H1 (cell line): ENCODE results near the gene MCF2L2. TPM values are rescaled to one million over a fixed set of nuclear protein-coding genes. Genes with fewer than 3 reads are reported as not detected.

Source experiments
- CTCF ChIA-PET: fragments of 300-600 bp; sonication (Branson Sonifier 250); formaldehyde crosslinking; loops from one replicate; lab custom pipeline; 2021; ENCODE audit not compliant: partially characterized antibody; lab: Charles Lee
- POLR2A ChIA-PET: fragments of 300-600 bp; sonication (Branson Sonifier 250); formaldehyde crosslinking; loops from one replicate; lab custom pipeline; 2021; ENCODE audit warnings: inconsistent platforms; ENCODE audit not compliant: partially characterized antibody; lab: Charles Lee
- DNase-seq, 2 experiments: peaks; one replicate each; pipeline versions ENCODE4 v3.0.0 to v3.0.0-alpha.2; 2010 to 2022; ENCODE audit warnings: low spot score in 2 of 2, low read depth in 1 of 2, mixed read lengths in 1 of 2
- FAIRE-seq: peaks from 2 replicates; lab custom pipeline; 2011; peaks lifted over from hg19 to GRCh38; lab: Jason Lieb, UNC
- H2AFZ ChIP-seq: 2 replicates; pipeline ENCODE4 v1.8.1; 2012; ENCODE audit warnings: low read length, inconsistent platforms
- H2AK5ac ChIP-seq: 2 replicates; pipeline ENCODE4 v1.6.1; 2013; ENCODE audit warnings: low read depth, low read length
- H2BK120ac ChIP-seq: replicated peaks from 2 replicates; pipeline ENCODE3; 2013; ENCODE audit warnings: low read depth, low read length, inconsistent platforms
- H2BK12ac ChIP-seq: 2 replicates; pipeline ENCODE4 v1.6.1; 2013; ENCODE audit warnings: low read depth, low read length
- H2BK15ac ChIP-seq: 2 replicates; pipeline ENCODE4 v1.6.1; 2013; ENCODE audit warnings: low read length
- H2BK20ac ChIP-seq: 2 replicates; pipeline ENCODE4 v1.6.1; 2013; ENCODE audit warnings: low read length
- H2BK5ac ChIP-seq: 2 replicates; pipeline ENCODE4 v1.6.1; 2013; ENCODE audit warnings: low read depth, low read length
- H3K14ac ChIP-seq: 2 replicates; pipeline ENCODE4 v1.6.1; 2013; ENCODE audit warnings: inconsistent platforms; ENCODE audit not compliant: insufficient read length
- H3K18ac ChIP-seq: 2 replicates; pipeline ENCODE4 v1.6.1; 2013; ENCODE audit warnings: low read length; ENCODE audit errors: extremely low read depth
- H3K23ac ChIP-seq: 2 replicates; pipeline ENCODE4 v1.6.1; 2013; ENCODE audit warnings: inconsistent platforms; ENCODE audit not compliant: insufficient read length
- H3K23me2 ChIP-seq: 2 replicates; pipeline ENCODE4 v1.6.1; 2013; ENCODE audit warnings: low read depth, low read length
- H3K27ac ChIP-seq: 2 replicates; pipeline ENCODE4 v1.6.1; 2011; ENCODE audit warnings: low read depth, low read length, inconsistent platforms
- H3K27me3 ChIP-seq, 4 experiments: replicated peaks in 1 of 4; 1 replicate in 1 of 4; 2 replicates in 3 of 4; pipeline versions ENCODE4 v1.6.1 to v1.8.1; 2011 to 2013; ENCODE audit warnings: low read length in 3 of 4, mild to moderate bottlenecking in 3 of 4, inconsistent platforms in 2 of 4, mixed read lengths in 2 of 4, moderate library complexity in 1 of 4; ENCODE audit not compliant: control insufficient read depth in 3 of 4, insufficient read depth in 3 of 4; ENCODE audit errors: extremely low read depth in 1 of 4
- H3K36me3 ChIP-seq, 4 experiments: 2 replicates each; pipeline versions ENCODE4 v1.6.1 to v1.8.1; 2011 to 2013; ENCODE audit warnings: mild to moderate bottlenecking in 4 of 4, low read length in 3 of 4, moderate library complexity in 2 of 4, control low read depth in 1 of 4, inconsistent platforms in 1 of 4; ENCODE audit not compliant: insufficient read depth in 4 of 4, control insufficient read depth in 2 of 4
- H3K4ac ChIP-seq: replicated peaks from 2 replicates; pipeline ENCODE3; 2013; ENCODE audit warnings: low read length, low read depth, mixed read lengths, inconsistent platforms; ENCODE audit not compliant: insufficient read length
- H3K4me1 ChIP-seq, 4 experiments: replicated peaks in 1 of 4; 1 replicate in 1 of 4; 2 replicates in 3 of 4; pipeline versions ENCODE4 v1.6.1 to v1.8.1; 2011 to 2013; ENCODE audit warnings: low read length in 3 of 4, inconsistent platforms in 2 of 4, mixed read lengths in 1 of 4; ENCODE audit not compliant: insufficient read depth in 4 of 4, control insufficient read depth in 3 of 4
- H3K4me2 ChIP-seq, 2 experiments: 2 replicates each; pipeline versions ENCODE4 v1.6.1 to v1.8.1; 2011 to 2013; ENCODE audit warnings: low read depth in 2 of 2, low read length in 2 of 2, control low read depth in 1 of 2, inconsistent platforms in 1 of 2, mild to moderate bottlenecking in 1 of 2; ENCODE audit not compliant: insufficient read depth in 1 of 2
- H3K4me3 ChIP-seq, 4 experiments: fragments of 200-600, 300-600 bp in 1 of 4; sonication (generic), shearing (Covaris generic), sonication (Bioruptor Twin) in 1 of 4; 2 replicates each; pipeline versions ENCODE4 v1.5.1 to v1.8.1; 2011 to 2016; ENCODE audit warnings: low read length in 4 of 4, low read depth in 3 of 4, control low read depth in 2 of 4, inconsistent platforms in 2 of 4, mild to moderate bottlenecking in 2 of 4, mixed read lengths in 1 of 4, moderate library complexity in 1 of 4; ENCODE audit not compliant: insufficient read depth in 2 of 4; ENCODE audit errors: extremely low read depth in 1 of 4
- H3K56ac ChIP-seq: replicated peaks from 2 replicates; pipeline ENCODE3; 2013; ENCODE audit warnings: low read depth, mild to moderate bottlenecking, mixed read lengths, low read length, inconsistent platforms; ENCODE audit not compliant: insufficient read length
- H3K79me1 ChIP-seq: 2 replicates; pipeline ENCODE4 v1.6.1; 2013; ENCODE audit warnings: low read depth, low read length, control low read depth
- H3K79me2 ChIP-seq, 2 experiments: 2 replicates each; pipeline versions ENCODE4 v1.6.1 to v1.8.1; 2012 to 2013; ENCODE audit warnings: low read length in 2 of 2, mild to moderate bottlenecking in 2 of 2, inconsistent platforms in 1 of 2; ENCODE audit not compliant: insufficient read depth in 2 of 2, control insufficient read depth in 1 of 2
- H3K9ac ChIP-seq, 4 experiments: replicated peaks in 1 of 4; 1 replicate in 1 of 4; 2 replicates in 3 of 4; pipeline versions ENCODE4 v1.6.1 to v1.8.1; 2011 to 2013; ENCODE audit warnings: low read depth in 3 of 4, low read length in 3 of 4, control low read depth in 2 of 4, mild to moderate bottlenecking in 2 of 4, moderate library complexity in 2 of 4, inconsistent platforms in 1 of 4; ENCODE audit errors: extremely low read depth in 1 of 4
- H3K9me3 ChIP-seq, 2 experiments: 2 replicates each; pipeline versions ENCODE4 v1.6.1 to v1.8.1; 2012 to 2013; ENCODE audit warnings: mild to moderate bottlenecking in 2 of 2, moderate library complexity in 2 of 2, control low read depth in 1 of 2, inconsistent platforms in 1 of 2, low read depth in 1 of 2, low read length in 1 of 2, mixed read lengths in 1 of 2; ENCODE audit not compliant: insufficient read depth in 2 of 2
- H4K20me1 ChIP-seq, 2 experiments: replicated peaks in 1 of 2; 2 replicates each; pipeline versions ENCODE3 to v1.8.1; 2011 to 2013; ENCODE audit warnings: inconsistent platforms in 2 of 2, low read length in 2 of 2, mild to moderate bottlenecking in 1 of 2; ENCODE audit not compliant: insufficient read depth in 2 of 2, control insufficient read depth in 1 of 2
- H4K5ac ChIP-seq: 2 replicates; pipeline ENCODE4 v1.6.1; 2013; ENCODE audit warnings: low read length, low read depth, mixed read lengths, inconsistent platforms; ENCODE audit not compliant: insufficient read length
- H4K8ac ChIP-seq: 2 replicates; pipeline ENCODE4 v1.8.0; 2013; ENCODE audit warnings: mild to moderate bottlenecking, moderate library complexity, low read length, inconsistent platforms; ENCODE audit not compliant: insufficient read depth; ENCODE audit errors: extremely low read depth
- H4K91ac ChIP-seq: replicated peaks from 2 replicates; pipeline ENCODE3; 2013; ENCODE audit warnings: low read length, mixed read lengths, inconsistent platforms; ENCODE audit not compliant: insufficient read length
- BCL11A ChIP-seq, 2 experiments: IDR thresholded peaks; one replicate each; pipeline ENCODE4 v1.6.1; 2011; ENCODE audit warnings: low read depth in 2 of 2, low read length in 2 of 2, mild to moderate bottlenecking in 2 of 2
- CBX5 ChIP-seq: fragments of 300-800, 300-1000 bp; sonication (generic); IDR thresholded peaks from 2 replicates; pipeline ENCODE4 v1.7.1; 2016; ENCODE audit warnings: antibody characterized with exemption, low read length, low read depth
- CBX8 ChIP-seq: fragments of 300-800, 300-1000 bp; sonication (generic); IDR thresholded peaks from 2 replicates; pipeline ENCODE4 v1.7.1; 2016; ENCODE audit warnings: low read depth, low read length, borderline replicate concordance
- CREB1 ChIP-seq: IDR thresholded peaks from 2 replicates; pipeline ENCODE4 v1.6.1; 2012; ENCODE audit warnings: inconsistent platforms
- CTBP2 ChIP-seq: IDR thresholded peaks from 2 replicates; pipeline ENCODE4 v1.7.0; 2011; ENCODE audit warnings: borderline replicate concordance, mild to moderate bottlenecking, moderate library complexity, mixed read lengths, low read length; ENCODE audit not compliant: insufficient read depth, insufficient read length
- EGR1 ChIP-seq: IDR thresholded peaks from 2 replicates; pipeline ENCODE4 v1.6.1; 2011; ENCODE audit warnings: low read depth, low read length, borderline replicate concordance
- EP300 ChIP-seq, 2 experiments: IDR thresholded peaks; 1 replicate in 1 of 2; 2 replicates in 1 of 2; pipeline ENCODE4 v1.6.1; 2011 to 2012; ENCODE audit warnings: low read depth in 2 of 2, low read length in 2 of 2, mild to moderate bottlenecking in 2 of 2, borderline replicate concordance in 1 of 2, inconsistent platforms in 1 of 2, moderate library complexity in 1 of 2
- KDM1A ChIP-seq: fragments of 200-600, 300-600 bp; sonication (generic); IDR thresholded peaks from 2 replicates; pipeline ENCODE4 v1.7.1; 2016; ENCODE audit warnings: mild to moderate bottlenecking, low read length, borderline replicate concordance
- POLR2A ChIP-seq, 2 experiments: IDR thresholded peaks; 1 replicate in 1 of 2; 2 replicates in 1 of 2; pipeline ENCODE4 v1.6.1; 2011; ENCODE audit warnings: low read depth in 2 of 2, low read length in 2 of 2, mild to moderate bottlenecking in 2 of 2; ENCODE audit errors: control extremely low read depth in 1 of 2
- SIX5 ChIP-seq: IDR thresholded peaks from 2 replicates; pipeline ENCODE4 v1.6.1; 2011; ENCODE audit warnings: mild to moderate bottlenecking, low read depth, low read length
- WGBS, 2 experiments: shearing (Covaris generic) in 1 of 2; methylation state at CpG; one replicate each; pipeline versions ENCODE4 v1.1.6 to v1.1.7; 2013 to 2015; ENCODE audit warnings: low lambda C conversion rate in 2 of 2, mixed read lengths in 2 of 2, inconsistent platforms in 1 of 2, low coverage in 1 of 2, missing lambda C conversion rate in 1 of 2; ENCODE audit not compliant: insufficient replicate concordance in 2 of 2, insufficient coverage in 1 of 2, insufficient read length in 1 of 2; ENCODE audit errors: extremely low coverage in 1 of 2, missing lambda C conversion rate in 1 of 2; 5-methylcytosine and 5-hydroxymethylcytosine counted together
- polyA plus RNA-seq, 7 experiments: library from polyadenylated mRNA; depleted of rRNA in 3 of 7; stranded (reverse) in 5 of 7; unstranded in 2 of 7; fragments of >200 nt in 5 of 7; fragments of 200-250 nt in 2 of 7; gene quantifications; 1 replicate in 5 of 7; 2 replicates in 1 of 7; 4 replicates in 1 of 7; pipeline versions ENCODE4 v1.2.1 to v1.2.3, GENCODE V29; 2011 to 2013; ENCODE audit warnings: missing spikeins in 2 of 7, mixed read lengths in 2 of 7
- total RNA-seq: library from RNA; stranded (reverse); fragmentation: NEBNext Ultra II Directional; extraction: Animal tissue kit (Norgen Biotek cat#: 25700); gene quantifications from 2 replicates; pipeline ENCODE4 v1.2.1, GENCODE V29; 2021
- TF ChIP-seq, protein P1 (sequence below): IDR thresholded peaks from 2 replicates; pipeline ENCODE4 v1.6.1; 2011; ENCODE audit warnings: low read length, improper control_type of control experiment

Gene MCF2L2
- total and polyA plus RNA-seq, 2 of the 8 experiments (the other 6 are each of a cell fraction or from before 2014, with no cell fraction given), result 4.1 to 13.7 TPM

DNA sequence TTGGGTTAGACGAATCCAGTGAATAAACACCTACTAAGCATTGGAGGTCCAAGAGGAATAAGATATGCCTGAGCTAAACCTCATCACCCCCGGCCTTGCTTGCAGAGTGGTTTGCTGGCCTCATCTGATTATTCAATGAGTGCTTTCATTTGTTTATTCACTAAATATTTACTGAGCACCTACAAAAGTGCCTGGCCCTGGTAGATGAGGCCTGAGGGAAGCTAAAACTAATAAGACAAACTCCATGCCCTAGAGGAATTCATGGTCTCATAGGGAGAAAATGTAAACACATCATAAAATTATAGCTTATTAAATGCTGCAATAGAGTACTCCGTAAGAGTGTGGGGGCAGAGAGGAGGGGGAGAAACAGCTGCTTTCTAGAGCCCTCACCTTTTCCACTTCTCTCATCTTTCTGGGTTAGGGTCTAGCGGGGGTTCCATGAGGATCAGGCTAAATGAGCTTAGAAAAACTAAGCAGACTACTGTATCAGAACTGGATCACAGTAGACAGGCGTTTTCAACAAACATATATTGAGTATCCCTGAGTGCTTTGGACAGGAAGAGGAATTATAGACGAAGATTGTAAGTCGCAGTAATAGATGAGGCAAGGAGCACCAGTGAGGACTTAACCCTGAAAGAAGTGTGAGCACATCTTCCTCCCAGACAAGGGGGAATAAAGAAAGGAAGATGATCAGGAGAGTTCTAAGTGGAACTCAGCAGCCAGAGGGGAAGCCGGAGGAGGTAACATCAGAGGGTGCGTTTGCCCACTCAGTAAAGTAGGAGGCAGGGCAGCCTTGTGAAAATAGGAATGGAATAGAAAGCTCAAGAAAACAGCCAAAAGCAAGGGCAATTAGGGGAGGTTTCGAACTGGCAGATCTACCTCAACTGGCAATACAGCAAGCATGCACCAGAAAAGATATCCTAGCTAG, 234.4 kb downstream of the MCF2L2 start:
- H3K56ac ChIP-seq, result no peak overlapping the region
- H2BK5ac ChIP-seq, result no peak overlapping the region
- H4K5ac ChIP-seq, result no peak overlapping the region
- H3K18ac ChIP-seq, result no peak overlapping the region
- no peak for FAIRE-seq
- CTCF ChIA-PET, result interaction anchor here (0.6 to 2.5 kb wide), 13 partner anchors 9 to 274 kb away, joined by 3 to 12 read pairs (median 4); no protein-coding TSS in a partner anchor
- no peaks in the 10 kb centered on the region for H3K23me2 ChIP-seq
- H3K36me3 ChIP-seq, result no peaks in the 10 kb centered on the region
- no peak overlapping the region for H2BK20ac ChIP-seq
- no peaks in the 10 kb centered on the region for H3K27me3 ChIP-seq
- no peak overlapping the region for H2AK5ac ChIP-seq
- no peak overlapping the region for H2BK120ac ChIP-seq
- H2BK12ac ChIP-seq, result no peak overlapping the region
- DNase-seq, result no peak
- H3K23ac ChIP-seq, result no peak overlapping the region
- H3K79me2 ChIP-seq, result no peaks in the 10 kb centered on the region
- no peak overlapping the region for H3K9ac ChIP-seq
- no peak overlapping the region for H4K91ac ChIP-seq
- no peaks in the 10 kb centered on the region for H3K79me1 ChIP-seq
- no peaks in the 10 kb centered on the region for H3K9me3 ChIP-seq
- no peak overlapping the region for H3K4ac ChIP-seq
- no peak overlapping the region for H3K4me3 ChIP-seq
- POLR2A ChIA-PET, result interaction anchor here (1.3 kb wide), 1 partner anchor 621 kb away, joined by 3 read pairs; no protein-coding TSS in a partner anchor
- no peak overlapping the region for H2BK15ac ChIP-seq
- no peak overlapping the region for H3K14ac ChIP-seq
- H3K4me1 ChIP-seq, result peaks cover 0 to 3% (median 0%) of the 10 kb centered on the region in 4 experiments; a peak in 1 of 7 replicates
- no peak overlapping the region for H2AFZ ChIP-seq
- H3K27ac ChIP-seq, result no peak overlapping the region
- H3K4me2 ChIP-seq, result no peak overlapping the region
- WGBS, 2 experiments, result 86% methylated on average over 10 of the region's 10 CpGs; no CpG with 5 or more reads in 1 of the 2 experiments
- H4K20me1 ChIP-seq, result no peaks in the 10 kb centered on the region
- no peak overlapping the region for H4K8ac ChIP-seq
- TF ChIP-seq SIX5 (no peak), POLR2A (IDR thresholded peaks at IDR 0.05; ENCODE audit: control extremely low read depth in 1 of 2, low read depth in 2 of 2, low read length in 2 of 2) (no peak), CTBP2 (no peak), BCL11A (IDR thresholded peaks at IDR 0.05; ENCODE audit: low read depth in 2 of 2, low read length in 2 of 2) (no peak), EGR1 (no peak), CREB1 (no peak), CBX5 (no peak), EP300 (IDR thresholded peaks at IDR 0.05; ENCODE audit: borderline replicate concordance in 1 of 2, low read depth in 2 of 2, low read length in 2 of 2) (no peak), KDM1A (no peak), CBX8 (no peak)
- TF ChIP-seq, protein P1, sequence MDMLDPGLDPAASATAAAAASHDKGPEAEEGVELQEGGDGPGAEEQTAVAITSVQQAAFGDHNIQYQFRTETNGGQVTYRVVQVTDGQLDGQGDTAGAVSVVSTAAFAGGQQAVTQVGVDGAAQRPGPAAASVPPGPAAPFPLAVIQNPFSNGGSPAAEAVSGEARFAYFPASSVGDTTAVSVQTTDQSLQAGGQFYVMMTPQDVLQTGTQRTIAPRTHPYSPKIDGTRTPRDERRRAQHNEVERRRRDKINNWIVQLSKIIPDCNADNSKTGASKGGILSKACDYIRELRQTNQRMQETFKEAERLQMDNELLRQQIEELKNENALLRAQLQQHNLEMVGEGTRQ, result no peak
